ENCODE measurements around the gene TLR4.

The TLR4 gene

GRCh38 chr9:117714282-117714681 lies 10.1 kb downstream of the TLR4 start:
- DNase-seq (ENCODE audit: low read depth in 4 of 4, low spot score in 1 of 4): no peak

- no peak for DNase-seq (ENCODE audit: low read depth in 4 of 4, low spot score in 1 of 4)
Measured at GRCh38 chr9:117715411-117715989, 11.3 kb downstream of the TLR4 start.

- DNase-seq (ENCODE audit: low read depth in 4 of 4, low spot score in 1 of 4): no peak
Measured at GRCh38 chr9:117718085-117718484, 13.9 kb downstream of the TLR4 start.

GRCh38 chr9:117718701-117719100 lies 14.5 kb downstream of the TLR4 start:
- no peak for DNase-seq (ENCODE audit: low read depth in 4 of 4, low spot score in 1 of 4)

GRCh38 chr9:117719161-117719920 lies 15.1 kb downstream of the TLR4 start:
- DNase-seq (ENCODE audit: low read depth in 4 of 4, low spot score in 1 of 4): no peak

GRCh38 chr9:117720066-117720465 lies 15.9 kb downstream of the TLR4 start:
- no peak for DNase-seq (ENCODE audit: low read depth in 4 of 4, low spot score in 1 of 4)

- no peak for DNase-seq (ENCODE audit: low read depth in 4 of 4, low spot score in 1 of 4)
Measured at GRCh38 chr9:117720555-117720954, 16.4 kb downstream of the TLR4 start.

GRCh38 chr9:117720987-117721386 lies 16.8 kb downstream of the TLR4 start:
- DNase-seq (ENCODE audit: low read depth in 4 of 4, low spot score in 1 of 4): no peak

- no peak for DNase-seq (ENCODE audit: low read depth in 4 of 4, low spot score in 1 of 4)
Measured at GRCh38 chr9:117722108-117722761, 18.0 kb downstream of the TLR4 start.

GRCh38 chr9:117723986-117724625 lies 19.9 kb downstream of the TLR4 start:
- DNase-seq (ENCODE audit: low read depth in 4 of 4, low spot score in 1 of 4): no peak

- DNase-seq (ENCODE audit: low read depth in 4 of 4, low spot score in 1 of 4): no peak
Measured at GRCh38 chr9:117725426-117725887, 21.3 kb downstream of the TLR4 start.

- no peak for DNase-seq (ENCODE audit: low read depth in 4 of 4, low spot score in 1 of 4)
Measured at GRCh38 chr9:117729375-117729774, 25.2 kb downstream of the TLR4 start.

GRCh38 chr9:117732494-117732893 lies 28.3 kb downstream of the TLR4 start:
- no peak for DNase-seq (ENCODE audit: low read depth in 4 of 4, low spot score in 1 of 4)

GRCh38 chr9:117733465-117733864 lies 29.3 kb downstream of the TLR4 start:
- DNase-seq (ENCODE audit: low read depth in 4 of 4, low spot score in 1 of 4): no peak

GRCh38 chr9:117734082-117734481 lies 29.9 kb downstream of the TLR4 start:
- DNase-seq (ENCODE audit: low read depth in 4 of 4, low spot score in 1 of 4): no peak

- no peak for DNase-seq (ENCODE audit: low read depth in 4 of 4, low spot score in 1 of 4)
Measured at GRCh38 chr9:117734523-117735314, 30.5 kb downstream of the TLR4 start.

GRCh38 chr9:117737721-117738226 lies 33.6 kb downstream of the TLR4 start:
- DNase-seq (ENCODE audit: low read depth in 4 of 4, low spot score in 1 of 4): no peak

GRCh38 chr9:117739206-117739605 lies 35.0 kb downstream of the TLR4 start:
- no peak for DNase-seq (ENCODE audit: low read depth in 4 of 4, low spot score in 1 of 4)

GRCh38 chr9:117739624-117740347 lies 35.6 kb downstream of the TLR4 start:
- DNase-seq (ENCODE audit: low read depth in 4 of 4, low spot score in 1 of 4): no peak

GRCh38 chr9:117742131-117742530 lies 37.9 kb downstream of the TLR4 start:
- DNase-seq (ENCODE audit: low read depth in 4 of 4, low spot score in 1 of 4): no peak

All from stimulated activated CD4-positive, alpha-beta T cell treated with anti-CD3 and anti-CD28 coated beads, Interleukin-1b, Interleukin-23, amount 100 ng/mL, for 24 hours (primary cell).